GM20000 (cell line): ENCODE data around the gene KIF2C.

ENCODE experiments used
- DNase-seq: peaks from one replicate; pipeline ENCODE4 v3.0.0; 2012; ENCODE audit warnings: low spot score
- TF ChIP-seq, protein P1 (sequence below): IDR thresholded peaks from 2 replicates; pipeline ENCODE4 v1.5.1; 2012; ENCODE audit warnings: mild to moderate bottlenecking, control low read depth; ENCODE audit errors: extremely low read depth, missing control alignments

KIF2C gene

DNA sequence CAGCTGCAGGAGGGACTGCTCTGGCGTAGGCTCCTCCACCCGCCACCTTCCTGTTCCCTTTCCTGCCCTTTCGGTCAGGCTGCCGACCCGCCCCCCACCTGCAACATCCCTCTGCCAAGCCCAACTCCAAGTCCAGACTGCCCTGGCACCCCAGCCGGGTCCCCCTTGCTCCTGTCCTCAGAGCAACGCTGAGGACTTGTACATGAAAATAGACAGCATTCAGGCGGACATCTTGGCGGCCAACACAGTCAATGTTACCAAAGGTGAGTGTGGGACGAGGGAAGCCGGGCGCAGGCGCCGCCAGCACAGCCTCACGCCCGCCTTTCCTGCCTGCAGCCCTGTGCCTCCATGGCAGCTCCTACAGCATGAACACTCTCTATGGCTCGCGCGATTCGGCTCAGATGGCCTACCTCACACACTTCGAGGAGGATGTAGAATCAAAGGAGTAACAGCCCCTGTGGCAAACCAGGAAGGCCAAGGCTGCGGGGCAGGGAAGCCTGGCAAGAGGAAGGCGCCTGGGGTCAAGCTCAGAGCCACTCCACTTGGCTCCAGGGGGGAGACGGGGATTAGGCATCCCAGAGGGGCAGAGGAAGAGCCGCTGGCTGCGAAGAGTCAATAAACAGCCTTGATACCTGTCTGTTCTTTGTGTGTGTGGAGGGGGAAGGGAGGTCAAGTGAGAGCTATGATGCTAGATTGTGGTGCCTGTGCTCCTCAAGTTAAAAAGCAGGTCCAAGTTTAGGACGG, 14.5 kb upstream of the KIF2C start:
- no peak for DNase-seq
- TF ChIP-seq, protein P1, sequence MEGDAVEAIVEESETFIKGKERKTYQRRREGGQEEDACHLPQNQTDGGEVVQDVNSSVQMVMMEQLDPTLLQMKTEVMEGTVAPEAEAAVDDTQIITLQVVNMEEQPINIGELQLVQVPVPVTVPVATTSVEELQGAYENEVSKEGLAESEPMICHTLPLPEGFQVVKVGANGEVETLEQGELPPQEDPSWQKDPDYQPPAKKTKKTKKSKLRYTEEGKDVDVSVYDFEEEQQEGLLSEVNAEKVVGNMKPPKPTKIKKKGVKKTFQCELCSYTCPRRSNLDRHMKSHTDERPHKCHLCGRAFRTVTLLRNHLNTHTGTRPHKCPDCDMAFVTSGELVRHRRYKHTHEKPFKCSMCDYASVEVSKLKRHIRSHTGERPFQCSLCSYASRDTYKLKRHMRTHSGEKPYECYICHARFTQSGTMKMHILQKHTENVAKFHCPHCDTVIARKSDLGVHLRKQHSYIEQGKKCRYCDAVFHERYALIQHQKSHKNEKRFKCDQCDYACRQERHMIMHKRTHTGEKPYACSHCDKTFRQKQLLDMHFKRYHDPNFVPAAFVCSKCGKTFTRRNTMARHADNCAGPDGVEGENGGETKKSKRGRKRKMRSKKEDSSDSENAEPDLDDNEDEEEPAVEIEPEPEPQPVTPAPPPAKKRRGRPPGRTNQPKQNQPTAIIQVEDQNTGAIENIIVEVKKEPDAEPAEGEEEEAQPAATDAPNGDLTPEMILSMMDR = no peak

DNA sequence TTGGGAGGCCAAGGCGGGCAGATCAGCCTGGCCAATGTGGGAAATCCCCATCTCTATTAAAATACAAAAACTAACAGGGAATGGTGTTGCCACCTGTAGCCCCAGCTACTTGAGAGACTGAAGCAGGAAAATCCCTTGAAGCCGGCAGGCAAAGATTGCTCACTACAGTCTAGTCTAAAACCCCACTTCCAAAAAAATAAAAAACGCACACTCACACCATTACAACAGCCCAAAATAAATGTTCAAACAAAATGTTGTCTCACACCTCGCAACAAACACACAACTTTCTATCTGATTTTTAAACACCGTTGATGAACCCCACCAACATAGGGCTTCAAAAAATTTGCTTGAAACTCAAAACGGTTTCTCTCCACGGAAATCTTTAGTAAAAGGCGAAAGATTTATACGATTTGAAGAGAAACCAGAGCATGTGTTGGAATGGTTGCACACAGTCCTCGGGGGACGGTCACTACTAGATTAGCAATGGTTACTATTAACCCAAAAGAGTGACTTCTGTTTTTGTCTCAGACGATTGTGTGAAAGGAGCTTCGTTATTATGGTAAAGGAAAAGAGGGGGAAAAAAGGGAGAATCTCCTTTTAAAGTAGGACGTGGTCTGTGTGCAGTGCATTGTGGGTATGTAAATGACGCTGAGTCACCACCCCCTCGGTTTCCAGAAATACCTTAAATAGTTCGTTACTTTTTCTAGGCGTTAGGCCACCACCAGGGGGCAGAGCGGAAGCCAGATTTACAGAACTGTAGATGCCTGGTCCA, 8.7 kb upstream of the KIF2C start, which contains the start of gene RNU5D-1:
TSS of gene RNU5D-1 (minus strand) at position 430 of the 772 bp plus-strand sequence.
- TF ChIP-seq, protein P1 = peak; percentile 83
- peak; percentile 90 for DNase-seq

DNA sequence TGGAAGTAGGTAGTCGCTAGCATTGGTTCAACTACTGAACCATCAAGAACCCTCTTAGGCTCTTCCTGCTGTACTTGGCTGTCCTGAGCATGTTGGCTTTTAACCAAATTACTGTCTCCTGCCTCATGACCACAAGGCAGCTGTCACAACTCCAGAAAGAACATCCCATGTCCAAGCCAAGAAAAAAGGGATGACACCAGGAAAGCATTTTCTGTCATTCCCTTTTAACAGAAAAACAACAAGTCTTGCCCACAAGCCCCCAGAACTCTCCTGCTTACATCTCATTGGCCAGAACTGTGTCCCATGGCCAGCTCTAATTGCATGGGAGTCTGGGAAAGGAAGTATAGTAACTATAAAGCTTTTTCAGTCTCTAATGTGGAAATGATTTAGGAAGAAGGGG, 6.3 kb upstream of the KIF2C start:
- TF ChIP-seq, protein P1 = no peak
- no peak for DNase-seq

DNA sequence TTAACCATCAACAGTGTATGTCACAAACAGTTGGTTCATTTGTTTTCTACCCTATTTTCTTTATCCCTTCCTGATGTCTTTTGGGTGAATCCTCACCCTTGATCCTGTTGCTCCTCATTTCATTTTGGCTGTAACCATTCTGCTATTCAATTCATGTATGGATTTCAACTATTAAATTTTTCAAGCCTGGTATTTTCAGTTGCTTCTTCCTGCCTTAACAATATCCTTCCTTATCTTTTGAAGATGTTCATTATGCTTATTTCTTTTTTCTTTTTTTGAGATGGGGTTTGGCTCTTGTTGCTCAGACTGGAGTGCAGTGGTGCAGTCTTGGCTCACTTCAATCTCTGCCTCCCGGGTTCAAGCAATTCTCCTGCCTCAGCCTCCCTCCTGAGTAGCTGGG, 5.9 kb upstream of the KIF2C start:
- TF ChIP-seq, protein P1 = no peak
- DNase-seq = no peak

DNA sequence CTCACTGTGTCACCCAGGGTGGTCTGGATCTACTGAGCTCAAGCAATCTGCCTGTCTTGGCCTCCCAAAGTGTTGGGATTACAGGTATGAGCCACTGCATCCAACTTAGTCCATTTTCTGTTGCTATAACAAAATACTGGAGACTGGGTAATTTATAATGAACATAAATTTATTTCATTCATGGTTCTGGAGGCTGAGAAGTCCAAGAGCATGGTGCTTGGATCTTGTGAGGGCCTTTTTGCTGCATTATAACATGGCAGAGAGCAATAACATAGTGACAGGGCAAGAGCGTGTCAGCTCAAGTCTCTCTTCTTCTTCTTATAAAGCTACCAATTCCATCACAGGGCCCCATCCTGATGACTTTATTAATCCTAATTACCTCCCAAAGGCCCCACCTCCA, 3.6 kb upstream of the KIF2C start:
- DNase-seq = no peak
- TF ChIP-seq, protein P1 = no peak

DNA sequence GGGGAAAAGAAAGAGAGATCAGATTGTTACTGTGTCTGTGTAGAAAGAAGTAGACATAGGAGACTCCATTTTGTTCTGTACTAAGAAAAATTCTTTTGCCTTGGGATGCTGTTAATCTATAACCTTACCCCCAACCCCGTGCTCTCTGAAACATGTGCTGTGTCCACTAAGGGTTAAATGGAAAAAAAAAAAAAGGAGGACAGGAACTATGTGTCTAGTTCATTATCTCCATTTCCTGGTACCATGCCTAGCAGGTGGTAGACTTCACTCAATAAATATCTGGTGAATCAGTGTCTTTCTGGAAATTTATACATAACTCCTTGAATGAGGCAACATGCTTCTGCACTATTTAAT, 707 bp upstream of the KIF2C start:
- peak; percentile 25 for DNase-seq

DNA sequence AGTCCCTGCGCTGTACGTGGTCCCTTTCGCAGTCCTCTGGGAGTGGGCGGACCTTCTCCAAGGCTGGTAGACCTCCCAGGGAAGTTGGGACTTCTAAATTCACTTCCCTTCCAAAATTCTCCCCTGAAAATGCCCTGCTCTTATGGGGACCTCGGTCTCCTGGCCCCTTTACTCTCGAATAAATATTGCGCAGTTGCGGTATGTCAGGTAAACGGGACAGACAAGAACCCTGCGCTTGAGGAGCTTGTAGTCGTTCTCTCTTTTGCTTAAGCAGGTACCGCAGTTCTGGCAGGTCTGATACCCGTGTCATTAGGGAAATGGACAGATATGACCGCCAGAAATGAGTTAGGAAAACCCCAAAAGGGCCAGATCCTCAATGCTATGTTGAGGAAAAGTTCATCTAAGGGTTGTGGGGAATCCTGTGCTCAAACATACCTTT, 561 bp downstream of the KIF2C start:
- TF ChIP-seq, protein P1 = no peak
- DNase-seq = no peak
